Measurements from ENCODE around the gene PP2D1.
"Not testable (repeated sequence)": the region's sequence is repeated elsewhere in the genome, so short reads cannot be mapped to it uniquely, and the experiment has no call there.

The PP2D1 gene

DNA sequence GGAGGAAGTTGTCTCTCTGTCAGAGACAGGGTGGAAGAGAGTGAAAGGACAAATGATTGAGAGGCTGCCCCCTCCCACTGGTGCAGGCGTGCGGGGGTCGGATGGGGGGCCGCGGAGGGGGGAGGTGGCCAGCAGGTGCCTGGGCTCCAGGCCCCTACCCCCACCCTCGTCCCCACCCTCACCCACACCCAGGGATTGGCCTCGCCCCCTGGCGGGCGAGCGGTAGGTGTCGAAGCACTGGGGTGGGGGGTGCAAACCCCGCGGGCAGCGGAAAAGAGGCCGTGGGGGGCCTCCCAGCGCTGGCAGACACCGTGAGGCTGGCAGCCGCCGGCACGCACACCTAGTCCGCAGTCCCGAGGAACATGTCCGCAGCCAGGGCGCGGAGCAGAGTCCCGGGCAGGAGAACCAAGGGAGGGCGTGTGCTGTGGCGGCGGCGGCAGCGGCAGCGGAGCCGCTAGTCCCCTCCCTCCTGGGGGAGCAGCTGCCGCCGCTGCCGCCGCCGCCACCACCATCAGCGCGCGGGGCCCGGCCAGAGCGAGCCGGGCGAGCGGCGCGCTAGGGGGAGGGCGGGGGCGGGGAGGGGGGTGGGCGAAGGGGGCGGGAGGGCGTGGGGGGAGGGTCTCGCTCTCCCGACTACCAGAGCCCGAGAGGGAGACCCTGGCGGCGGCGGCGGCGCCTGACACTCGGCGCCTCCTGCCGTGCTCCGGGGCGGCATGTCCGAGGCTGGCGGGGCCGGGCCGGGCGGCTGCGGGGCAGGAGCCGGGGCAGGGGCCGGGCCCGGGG lies 27.9 kb upstream of the PP2D1 start, which contains the start of gene KAT2B:
TSS of gene KAT2B (plus strand) at position 682 of the 783 bp plus-strand sequence. CDS start at position 714, 32 bp downstream.
- TF ChIP-seq, protein P1, sequence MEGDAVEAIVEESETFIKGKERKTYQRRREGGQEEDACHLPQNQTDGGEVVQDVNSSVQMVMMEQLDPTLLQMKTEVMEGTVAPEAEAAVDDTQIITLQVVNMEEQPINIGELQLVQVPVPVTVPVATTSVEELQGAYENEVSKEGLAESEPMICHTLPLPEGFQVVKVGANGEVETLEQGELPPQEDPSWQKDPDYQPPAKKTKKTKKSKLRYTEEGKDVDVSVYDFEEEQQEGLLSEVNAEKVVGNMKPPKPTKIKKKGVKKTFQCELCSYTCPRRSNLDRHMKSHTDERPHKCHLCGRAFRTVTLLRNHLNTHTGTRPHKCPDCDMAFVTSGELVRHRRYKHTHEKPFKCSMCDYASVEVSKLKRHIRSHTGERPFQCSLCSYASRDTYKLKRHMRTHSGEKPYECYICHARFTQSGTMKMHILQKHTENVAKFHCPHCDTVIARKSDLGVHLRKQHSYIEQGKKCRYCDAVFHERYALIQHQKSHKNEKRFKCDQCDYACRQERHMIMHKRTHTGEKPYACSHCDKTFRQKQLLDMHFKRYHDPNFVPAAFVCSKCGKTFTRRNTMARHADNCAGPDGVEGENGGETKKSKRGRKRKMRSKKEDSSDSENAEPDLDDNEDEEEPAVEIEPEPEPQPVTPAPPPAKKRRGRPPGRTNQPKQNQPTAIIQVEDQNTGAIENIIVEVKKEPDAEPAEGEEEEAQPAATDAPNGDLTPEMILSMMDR (IDR thresholded peaks at IDR 0.05; ENCODE audit: insufficient read depth, missing control alignments) = peak; percentile 39
- FAIRE-seq = no peak

DNA sequence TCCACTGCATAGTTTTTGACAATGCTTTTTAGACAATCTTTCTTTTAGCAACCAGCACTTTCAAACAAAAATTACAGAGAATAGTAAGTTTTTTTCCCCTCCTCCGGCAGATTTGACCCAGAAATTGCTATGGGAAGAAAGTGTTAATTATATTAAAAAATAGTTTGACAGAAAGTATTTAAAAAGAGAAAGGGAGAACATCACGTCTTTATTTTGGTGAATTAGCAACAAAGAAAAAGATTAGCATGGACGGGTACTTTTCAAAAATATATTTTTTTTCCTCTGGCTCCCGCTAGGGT lies 27.4 kb upstream of the PP2D1 start:
- FAIRE-seq (no peak), DNase-seq (ENCODE audit: insufficient read length, low spot score) (no peak)
- TF ChIP-seq, protein P1 (IDR thresholded peaks at IDR 0.05; ENCODE audit: insufficient read depth, missing control alignments) = no peak

More for the DNA sequence above, 27.9 kb upstream of the PP2D1 start, which contains the start of gene KAT2B:
- DNase-seq (ENCODE audit: insufficient read length, low spot score) = no peak

DNA sequence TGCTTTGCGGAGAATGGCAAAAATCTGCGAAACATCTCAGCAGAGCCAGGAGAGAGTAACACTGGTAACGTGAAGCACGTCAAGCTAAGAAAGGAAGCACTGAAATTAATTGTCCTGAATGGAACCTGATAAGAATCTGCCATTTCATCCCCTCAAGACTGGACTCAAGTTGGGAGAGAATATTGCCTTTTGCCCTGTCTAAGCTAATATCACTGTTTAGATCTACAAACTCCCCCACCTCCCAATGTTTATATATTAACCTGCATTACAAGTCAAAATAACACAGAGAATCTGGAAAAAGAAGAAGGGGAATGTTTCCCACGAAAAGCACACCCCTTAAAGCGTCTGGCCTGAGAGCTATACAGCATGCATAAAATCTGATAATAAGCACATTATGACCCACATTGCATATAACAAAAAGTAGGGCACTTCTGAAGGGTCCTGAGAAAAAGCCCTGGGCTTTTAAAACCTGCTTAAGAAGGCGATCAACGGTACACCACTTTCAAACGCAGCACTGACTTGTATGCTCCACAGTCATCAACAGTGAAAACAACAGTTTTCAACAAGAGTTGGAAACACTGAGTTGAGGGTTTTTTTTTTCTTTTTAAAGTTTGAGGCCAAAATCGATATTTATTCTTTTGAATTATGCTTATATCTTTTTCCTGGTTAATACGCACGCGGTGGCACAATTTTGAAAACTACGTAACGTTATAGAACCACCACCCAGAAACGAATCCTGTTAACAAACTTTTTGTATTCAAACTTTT lies 26.8 kb upstream of the PP2D1 start:
- FAIRE-seq (no peak), DNase-seq (ENCODE audit: insufficient read length, low spot score) (no peak)
- TF ChIP-seq, protein P1 (IDR thresholded peaks at IDR 0.05; ENCODE audit: insufficient read depth, missing control alignments) = no peak

DNA sequence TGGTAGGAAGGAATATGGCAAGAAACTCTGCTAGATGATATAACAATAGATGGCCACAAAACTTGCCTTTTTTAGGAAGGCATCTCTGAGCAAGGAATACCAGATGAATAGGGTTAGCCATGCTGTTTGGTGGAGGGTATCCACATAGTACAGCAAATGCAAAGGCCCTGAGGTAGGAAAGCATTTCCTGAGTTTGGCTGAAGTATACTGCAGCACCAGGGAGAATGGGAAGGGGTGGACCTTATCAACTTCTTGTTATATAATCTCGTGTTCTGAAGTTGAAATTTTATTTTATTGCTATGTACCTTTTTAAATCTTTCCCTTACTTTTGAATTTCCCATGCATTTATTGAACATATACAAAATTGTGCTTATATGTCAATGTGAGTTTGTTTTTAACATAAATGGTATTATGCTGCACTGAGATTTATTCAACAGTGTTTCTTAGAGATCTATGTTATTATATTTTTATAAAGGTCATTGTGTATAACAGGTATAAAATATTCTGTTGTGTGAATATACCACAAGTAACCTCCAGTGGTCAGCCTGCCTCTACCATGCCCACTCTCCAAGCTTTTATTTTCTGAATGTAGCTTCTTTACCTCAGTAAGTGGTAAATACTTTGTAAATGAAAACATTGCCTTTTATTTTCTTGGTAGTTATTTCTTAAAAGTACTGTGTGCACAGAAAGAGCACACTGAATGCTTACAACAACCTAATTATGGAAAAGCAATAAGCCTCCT lies 25.4 kb upstream of the PP2D1 start:
- FAIRE-seq (no peak), DNase-seq (ENCODE audit: insufficient read length, low spot score) (no peak)
- TF ChIP-seq, protein P1 (IDR thresholded peaks at IDR 0.05; ENCODE audit: insufficient read depth, missing control alignments) = no peak

DNA sequence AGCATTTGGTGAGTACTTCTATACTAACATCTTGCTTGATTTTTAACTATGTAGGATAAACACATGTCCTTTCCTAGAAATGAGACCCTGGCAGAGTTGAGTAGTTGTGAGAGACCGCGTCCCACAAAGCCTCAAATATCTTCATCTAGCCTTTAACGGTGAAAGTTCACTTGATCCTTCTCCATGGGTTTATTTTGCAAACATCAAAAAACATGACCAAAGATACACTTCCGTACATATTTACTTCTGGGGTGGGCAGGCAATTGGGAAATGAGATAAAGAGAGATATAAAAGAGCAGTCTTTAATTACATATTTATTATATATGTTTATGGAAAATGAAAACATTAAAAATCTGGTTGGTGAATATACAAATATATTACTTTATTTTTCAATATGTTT lies 23.0 kb upstream of the PP2D1 start:
- DNase-seq (ENCODE audit: insufficient read length, low spot score) = no peak
- no peak for FAIRE-seq
- TF ChIP-seq, protein P1 (IDR thresholded peaks at IDR 0.05; ENCODE audit: insufficient read depth, missing control alignments) = no peak

DNA sequence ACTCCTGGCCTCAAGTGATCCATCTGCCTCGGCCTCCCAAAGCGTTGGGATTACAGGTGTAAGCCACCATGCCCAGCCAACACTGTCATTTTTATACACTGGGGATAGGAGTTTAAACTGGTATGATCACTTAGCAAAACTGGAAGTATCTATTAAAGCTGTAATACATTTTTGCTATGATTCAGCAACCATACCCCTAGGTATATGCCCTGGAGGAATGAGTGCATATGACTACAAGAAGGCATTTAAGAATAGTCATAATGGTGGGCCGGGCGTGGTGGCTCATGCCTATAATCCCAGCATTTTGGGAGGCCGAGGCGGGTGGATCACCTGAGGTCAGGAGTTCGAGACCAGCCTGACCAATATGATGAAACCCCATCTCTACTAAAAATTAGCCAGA lies 19.9 kb upstream of the PP2D1 start:
- not testable (repeated sequence) for DNase-seq (ENCODE audit: insufficient read length, low spot score); FAIRE-seq

DNA sequence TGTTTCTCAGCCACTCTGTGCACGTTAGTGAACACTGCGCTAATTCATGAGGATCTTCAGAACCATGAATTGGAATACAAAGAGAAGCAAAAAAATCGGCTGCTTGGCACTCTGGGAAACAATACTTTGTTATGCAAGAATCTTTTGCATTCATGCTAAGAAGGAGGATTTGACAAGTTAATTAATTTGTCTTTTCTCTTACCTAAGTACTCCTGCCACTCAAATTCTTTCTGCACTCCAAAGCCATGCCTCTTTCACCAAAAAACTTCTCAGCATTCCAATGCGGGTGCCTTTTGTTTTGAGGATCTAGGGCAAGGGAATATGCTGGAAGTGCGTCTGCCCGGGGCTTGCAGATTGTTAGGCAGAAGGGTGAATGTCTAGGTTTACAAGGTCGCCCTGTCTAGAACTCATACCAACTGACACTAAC lies 16.9 kb upstream of the PP2D1 start:
- DNase-seq (ENCODE audit: insufficient read length, low spot score) = no peak
- FAIRE-seq = no peak
- TF ChIP-seq, protein P1 (IDR thresholded peaks at IDR 0.05; ENCODE audit: insufficient read depth, missing control alignments) = no peak

All from D721Med (cell line).